Astrocyte (in vitro differentiated cells and primary cell): ENCODE results near the gene PKNOX2. TPM values are rescaled to one million over a fixed set of nuclear protein-coding genes. Genes with fewer than 3 reads are reported as not detected.

Experiments used
- DNase-seq: peaks from one replicate; pipeline ENCODE4 v3.0.0-alpha.2; 2010; ENCODE audit warnings: low read depth
- FAIRE-seq: peaks from 2 replicates; lab custom pipeline; 2011; peaks lifted over from hg19 to GRCh38; lab: Jason Lieb, UNC
- H2AFZ ChIP-seq: 2 replicates; pipeline ENCODE4 v1.6.0; 2012; ENCODE audit warnings: low read depth, low read length, inconsistent platforms
- H3K27ac ChIP-seq: 2 replicates; pipeline ENCODE4 v1.5.1; 2011; ENCODE audit warnings: low read depth, low read length, inconsistent platforms
- H3K27me3 ChIP-seq: 2 replicates; pipeline ENCODE4 v1.6.0; 2011; ENCODE audit warnings: low read length, inconsistent platforms; ENCODE audit not compliant: insufficient read depth
- H3K36me3 ChIP-seq: 2 replicates; pipeline ENCODE4 v1.5.1; 2011; ENCODE audit warnings: low read length, inconsistent platforms; ENCODE audit not compliant: insufficient read depth
- H3K4me1 ChIP-seq: 2 replicates; pipeline ENCODE4 v1.5.1; 2011; ENCODE audit warnings: low read length, inconsistent platforms; ENCODE audit not compliant: insufficient read depth
- H3K4me2 ChIP-seq: 2 replicates; pipeline ENCODE4 v1.6.0; 2012; ENCODE audit warnings: low read length, inconsistent platforms
- H3K4me3 ChIP-seq: 2 replicates; pipeline ENCODE4 v1.5.1; 2011; ENCODE audit warnings: low read depth, mild to moderate bottlenecking, low read length, inconsistent platforms; ENCODE audit not compliant: insufficient read depth
- H3K79me2 ChIP-seq: 2 replicates; pipeline ENCODE4 v1.6.0; 2012; ENCODE audit warnings: mild to moderate bottlenecking, low read length, inconsistent platforms; ENCODE audit not compliant: insufficient read depth
- H3K9ac ChIP-seq: 2 replicates; pipeline ENCODE4 v1.6.0; 2012; ENCODE audit warnings: mild to moderate bottlenecking, low read length, inconsistent platforms
- H3K9me3 ChIP-seq: 2 replicates; pipeline ENCODE4 v1.5.1; 2012; ENCODE audit warnings: low read depth, mild to moderate bottlenecking, low read length, inconsistent platforms; ENCODE audit not compliant: insufficient read depth
- H4K20me1 ChIP-seq: 2 replicates; pipeline ENCODE4 v1.6.0; 2012; ENCODE audit warnings: low read length, inconsistent platforms; ENCODE audit not compliant: insufficient read depth
- H3K27ac Mint-ChIP-seq: one replicate; pipeline ENCODE4 v1.8.0; 2021; ENCODE audit warnings: mild to moderate bottlenecking, mixed read lengths; ENCODE audit not compliant: unreplicated experiment
- H3K27me3 Mint-ChIP-seq: one replicate; pipeline ENCODE4 v1.8.0; 2021; ENCODE audit warnings: low read depth, mixed read lengths; ENCODE audit not compliant: unreplicated experiment
- H3K36me3 Mint-ChIP-seq: one replicate; pipeline ENCODE4 v1.8.0; 2021; ENCODE audit warnings: low read depth, mixed read lengths; ENCODE audit not compliant: unreplicated experiment
- H3K4me1 Mint-ChIP-seq: one replicate; pipeline ENCODE4 v1.8.0; 2021; ENCODE audit warnings: low read depth, mixed read lengths; ENCODE audit not compliant: unreplicated experiment
- H3K4me3 Mint-ChIP-seq: one replicate; pipeline ENCODE4 v1.8.0; 2021; ENCODE audit warnings: mild to moderate bottlenecking, moderate library complexity, mixed read lengths; ENCODE audit not compliant: unreplicated experiment
- H3K9me3 Mint-ChIP-seq: one replicate; pipeline ENCODE4 v1.8.0; 2021; ENCODE audit warnings: mild to moderate bottlenecking, mixed read lengths; ENCODE audit not compliant: unreplicated experiment
- EZH2 ChIP-seq: IDR thresholded peaks from 2 replicates; pipeline ENCODE4 v1.6.1; 2012; ENCODE audit warnings: mild to moderate bottlenecking, low read length, inconsistent platforms; ENCODE audit not compliant: insufficient read depth
- total RNA-seq: library from RNA; stranded (reverse); gene quantifications from 2 replicates; pipeline ENCODE4 v1.2.1, GENCODE V29; 2021
- TF ChIP-seq, protein P1 (sequence below): IDR thresholded peaks from 2 replicates; pipeline ENCODE4 v1.5.1; 2011; ENCODE audit warnings: low read depth, mild to moderate bottlenecking, inconsistent platforms, low read length, moderate library complexity; ENCODE audit not compliant: insufficient read depth

The PKNOX2 gene
- total RNA-seq, 1 donor from 2014 or later = 53.4 TPM

DNA sequence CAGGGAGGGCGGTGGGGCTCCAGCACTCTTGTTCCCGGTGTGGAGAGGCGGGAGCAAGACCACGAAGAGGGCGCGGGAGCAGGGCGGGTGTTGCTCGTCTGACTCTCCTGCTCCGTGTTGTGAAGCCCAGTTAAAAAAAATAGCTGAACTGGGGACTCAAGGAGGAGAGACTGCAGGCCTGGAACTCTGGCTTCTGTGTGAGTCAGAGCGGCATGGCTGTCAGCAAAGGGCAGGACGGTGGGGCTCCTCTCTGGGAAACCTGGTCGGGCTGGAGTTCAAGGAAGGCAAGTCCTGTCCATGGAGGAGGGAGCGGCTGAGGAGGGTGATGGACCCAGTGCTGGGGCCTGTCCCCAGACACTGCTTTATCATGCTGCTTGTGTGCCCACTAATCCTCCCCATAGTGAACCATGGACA is 179.2 kb downstream of the PKNOX2 start:
- H3K4me3 Mint-ChIP-seq = peak overlapping the region; percentile 65
- peak; percentile 38 for DNase-seq
- Histone ChIP-seq H2AFZ (no peak overlapping the region), H3K27ac (peak overlapping the region; percentile 23), H3K4me1 (peaks cover 40% of the 10 kb centered on the region), H3K9me3 (no peaks in the 10 kb centered on the region), H3K9ac (peak overlapping the region; percentile 24), H3K79me2 (no peaks in the 10 kb centered on the region), H3K4me3 (no peak overlapping the region), H3K36me3 (no peaks in the 10 kb centered on the region), H3K27me3 (no peaks in the 10 kb centered on the region), H4K20me1 (no peaks in the 10 kb centered on the region), H3K4me2 (peak overlapping the region; percentile 35)
- H3K27me3 Mint-ChIP-seq = no peaks in the 10 kb centered on the region
- FAIRE-seq = no peak
- peaks cover 79% of the 10 kb centered on the region for H3K4me1 Mint-ChIP-seq
- TF ChIP-seq, protein P1, sequence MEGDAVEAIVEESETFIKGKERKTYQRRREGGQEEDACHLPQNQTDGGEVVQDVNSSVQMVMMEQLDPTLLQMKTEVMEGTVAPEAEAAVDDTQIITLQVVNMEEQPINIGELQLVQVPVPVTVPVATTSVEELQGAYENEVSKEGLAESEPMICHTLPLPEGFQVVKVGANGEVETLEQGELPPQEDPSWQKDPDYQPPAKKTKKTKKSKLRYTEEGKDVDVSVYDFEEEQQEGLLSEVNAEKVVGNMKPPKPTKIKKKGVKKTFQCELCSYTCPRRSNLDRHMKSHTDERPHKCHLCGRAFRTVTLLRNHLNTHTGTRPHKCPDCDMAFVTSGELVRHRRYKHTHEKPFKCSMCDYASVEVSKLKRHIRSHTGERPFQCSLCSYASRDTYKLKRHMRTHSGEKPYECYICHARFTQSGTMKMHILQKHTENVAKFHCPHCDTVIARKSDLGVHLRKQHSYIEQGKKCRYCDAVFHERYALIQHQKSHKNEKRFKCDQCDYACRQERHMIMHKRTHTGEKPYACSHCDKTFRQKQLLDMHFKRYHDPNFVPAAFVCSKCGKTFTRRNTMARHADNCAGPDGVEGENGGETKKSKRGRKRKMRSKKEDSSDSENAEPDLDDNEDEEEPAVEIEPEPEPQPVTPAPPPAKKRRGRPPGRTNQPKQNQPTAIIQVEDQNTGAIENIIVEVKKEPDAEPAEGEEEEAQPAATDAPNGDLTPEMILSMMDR = no peak
- no peak for TF ChIP-seq EZH2
- no peaks in the 10 kb centered on the region for H3K9me3 Mint-ChIP-seq
- H3K27ac Mint-ChIP-seq = peak overlapping the region; percentile 97
- peaks cover 4% of the 10 kb centered on the region for H3K36me3 Mint-ChIP-seq

DNA sequence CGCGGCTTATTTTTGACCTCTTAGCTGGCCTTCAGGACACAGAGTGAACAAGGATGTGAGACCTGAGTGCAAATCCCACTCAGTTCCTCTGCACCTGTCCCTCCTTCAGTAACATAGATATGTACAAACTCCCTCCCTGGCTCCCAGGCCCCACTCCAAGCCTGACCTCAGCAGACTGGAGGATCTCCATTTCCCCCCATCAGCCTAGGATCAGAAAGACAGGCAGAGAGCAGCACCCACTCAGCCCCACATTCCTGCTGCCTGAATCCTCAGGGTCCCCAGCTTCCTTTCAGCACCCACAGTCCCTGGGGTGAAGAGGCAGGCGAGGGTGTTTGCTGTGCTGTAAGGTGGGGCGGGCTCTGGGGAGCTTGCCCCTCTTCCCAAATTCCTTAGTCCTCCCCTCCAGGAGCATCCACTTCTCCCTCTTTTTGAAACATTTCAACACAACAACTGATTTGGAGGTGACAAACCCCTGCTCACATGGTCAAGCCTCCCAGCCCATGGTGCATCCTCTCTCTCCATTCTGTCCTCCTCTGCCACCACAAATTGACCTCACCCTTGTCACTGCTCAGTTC is 180.4 kb downstream of the PKNOX2 start:
- H2AFZ ChIP-seq = no peak overlapping the region
- no peak overlapping the region for H3K4me2 ChIP-seq
- H3K79me2 ChIP-seq = no peaks in the 10 kb centered on the region
- FAIRE-seq (no peak), DNase-seq (no peak)
- Mint-ChIP-seq H3K27me3 (no peaks in the 10 kb centered on the region), H3K9me3 (no peaks in the 10 kb centered on the region), H3K27ac (peak overlapping the region; percentile 87), H3K36me3 (peaks cover 4% of the 10 kb centered on the region), H3K4me3 (peak overlapping the region; percentile 62), H3K4me1 (peaks cover 79% of the 10 kb centered on the region)
- no peaks in the 10 kb centered on the region for H4K20me1 ChIP-seq
- peak overlapping the region; percentile 20 for H3K9ac ChIP-seq
- H3K4me1 ChIP-seq = peaks cover 36% of the 10 kb centered on the region
- no peaks in the 10 kb centered on the region for H3K9me3 ChIP-seq
- H3K27ac ChIP-seq = peak overlapping the region; percentile 29
- no peak overlapping the region for H3K4me3 ChIP-seq
- TF ChIP-seq EZH2 = no peak
- TF ChIP-seq, protein P1 = no peak
- H3K27me3 ChIP-seq = no peaks in the 10 kb centered on the region
- H3K36me3 ChIP-seq = no peaks in the 10 kb centered on the region

DNA sequence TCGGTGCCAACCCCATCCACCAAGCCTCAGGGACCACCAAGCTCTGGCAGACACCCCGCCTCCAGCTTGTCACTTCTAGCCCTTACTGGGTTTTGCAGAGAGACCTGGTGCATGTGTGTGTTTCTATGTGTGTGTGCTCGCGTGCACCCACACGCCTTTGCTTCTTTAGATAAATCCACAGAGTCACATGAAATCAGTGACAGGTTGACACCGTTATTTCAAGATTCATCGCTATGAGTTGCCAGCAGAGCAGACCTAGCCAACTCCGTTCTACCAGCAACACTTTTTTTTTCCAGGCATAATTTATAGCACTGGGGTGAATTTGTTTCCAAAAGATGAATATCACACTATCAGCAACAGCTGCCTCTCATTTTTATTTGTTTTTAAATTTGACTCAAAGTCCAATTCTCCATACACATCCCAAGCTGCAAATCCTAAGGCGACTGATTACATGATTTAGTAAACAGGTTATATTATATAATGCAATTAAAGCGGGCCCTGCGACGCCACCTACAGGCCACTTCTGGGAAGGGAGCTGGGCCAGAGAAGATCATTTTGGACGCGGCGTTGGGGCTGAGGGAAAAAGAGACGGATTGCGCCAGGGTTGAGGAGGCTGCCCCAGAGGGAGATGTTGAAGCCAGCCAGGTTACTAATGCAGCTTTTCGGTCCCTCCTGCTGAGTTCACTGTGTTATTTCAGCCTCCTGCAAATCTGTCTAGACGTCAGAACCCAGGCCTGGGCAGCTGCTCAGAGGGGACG is 181.0 kb downstream of the PKNOX2 start:
- Histone ChIP-seq H3K9me3 (no peaks in the 10 kb centered on the region), H3K79me2 (no peaks in the 10 kb centered on the region), H3K4me1 (peaks cover 36% of the 10 kb centered on the region), H3K36me3 (no peaks in the 10 kb centered on the region), H2AFZ (no peak overlapping the region), H3K4me2 (peak overlapping the region; percentile 30), H3K4me3 (no peak overlapping the region), H3K27ac (peak overlapping the region; percentile 29), H3K9ac (peak overlapping the region; percentile 73), H3K27me3 (no peaks in the 10 kb centered on the region), H4K20me1 (no peaks in the 10 kb centered on the region)
- peaks cover 78% of the 10 kb centered on the region for H3K4me1 Mint-ChIP-seq
- no peaks in the 10 kb centered on the region for H3K27me3 Mint-ChIP-seq
- peak overlapping the region; percentile 62 for H3K4me3 Mint-ChIP-seq
- TF ChIP-seq EZH2 = no peak
- TF ChIP-seq, protein P1 = peak; percentile 89
- H3K27ac Mint-ChIP-seq = peak overlapping the region; percentile 87
- H3K9me3 Mint-ChIP-seq = no peaks in the 10 kb centered on the region
- DNase-seq (peak; percentile 70), FAIRE-seq (no peak)
- H3K36me3 Mint-ChIP-seq = peaks cover 4% of the 10 kb centered on the region
